RWPE1 (cell line): Measurements from ENCODE around the gene ZNRF1.

ENCODE experiments used
- CTCF ChIA-PET: fragments of 350-600 bp; sonication (Branson Sonifier 250); formaldehyde crosslinking; extraction: SDS; loops from one replicate; lab custom pipeline; 2021; lab: Yijun Ruan, JAX
- POLR2A ChIA-PET: fragments of 400-600 bp; formaldehyde crosslinking; extraction: SDS; loops from one replicate; lab custom pipeline; 2020; ENCODE audit warnings: antibody characterized with exemption; ENCODE audit not compliant: low non-redundant PET; lab: Yijun Ruan, JAX
- DNase-seq: peaks from one replicate; pipeline ENCODE4 v3.0.0; 2012; ENCODE audit warnings: low spot score
- H3K27ac ChIP-seq: fragments of 450-650 bp; 2 replicates; pipeline ENCODE4 v1.5.1; 2017
- CTCF ChIP-seq: fragments of 450-650 bp; conservative IDR thresholded peaks from 2 replicates; pipeline ENCODE4 v1.5.1; 2017; ENCODE audit warnings: low read depth, mild to moderate bottlenecking

The ZNRF1 gene

GRCh38 chr16:74999609-75000480 is 1.0 kb downstream of the ZNRF1 start:
- POLR2A ChIA-PET: no interaction called here
- CTCF ChIA-PET: interaction anchor here (0.5 to 3.6 kb wide), 5 partner anchors 11 to 1154 kb away, joined by 3 to 71 read pairs (median 4); partner anchors contain the start of gene MLKL
- peak; percentile 62 for DNase-seq
- H3K27ac ChIP-seq: peak overlapping the region; percentile 83
- TF ChIP-seq CTCF: no peak

- TF ChIP-seq CTCF: no peak
- DNase-seq: peak; percentile 20
- ChIA-PET POLR2A (no interaction called here), CTCF (interaction anchor here (0.9 to 3.6 kb wide), 3 partner anchors 11 to 110 kb away, joined by 3 to 71 read pairs (median 4); no protein-coding TSS in a partner anchor)
- peak overlapping the region; percentile 83 for H3K27ac ChIP-seq
Measured at GRCh38 chr16:75000481-75001081, 1.8 kb downstream of the ZNRF1 start.

- no peak for DNase-seq
- TF ChIP-seq CTCF: no peak
- ChIA-PET POLR2A (no interaction called here), CTCF (interaction anchor here (0.6 to 3.1 kb wide), 2 partner anchors 15 to 109 kb away, joined by 4 to 7 read pairs; no protein-coding TSS in a partner anchor)
- no peak overlapping the region for H3K27ac ChIP-seq
Measured at GRCh38 chr16:75002474-75002873, 3.6 kb downstream of the ZNRF1 start.

- TF ChIP-seq CTCF: no peak
- POLR2A ChIA-PET: no interaction called here
- no peak overlapping the region for H3K27ac ChIP-seq
- DNase-seq: no peak
- CTCF ChIA-PET: interaction anchor here (0.6 to 3.1 kb wide), 2 partner anchors 8 to 107 kb away, joined by 4 to 7 read pairs; no protein-coding TSS in a partner anchor
Measured at GRCh38 chr16:75003931-75004330, 5.1 kb downstream of the ZNRF1 start.

DNA sequence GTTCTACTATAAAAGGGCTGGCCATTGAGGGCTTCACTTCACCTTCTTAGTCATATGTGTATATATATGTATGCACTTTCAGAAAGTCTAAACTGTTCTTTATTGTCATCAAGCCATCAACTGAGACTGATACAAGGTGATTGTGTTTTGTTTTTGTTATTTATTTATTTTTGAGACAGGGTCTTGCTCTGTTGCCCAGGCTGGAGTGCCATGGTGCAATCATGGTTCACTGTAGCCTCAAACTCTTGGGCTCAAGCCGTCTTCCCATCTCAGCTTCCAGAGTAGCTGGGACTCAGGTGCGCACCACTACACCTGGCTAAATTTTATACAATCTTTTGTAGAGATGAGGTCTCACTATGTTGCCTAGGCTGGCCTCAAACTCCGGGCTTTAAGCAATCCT is 5.6 kb downstream of the ZNRF1 start:
- H3K27ac ChIP-seq: no peak overlapping the region
- no peak for DNase-seq
- POLR2A ChIA-PET: no interaction called here
- no peak for TF ChIP-seq CTCF
- CTCF ChIA-PET: interaction anchor here (0.6 to 3.1 kb wide), 2 partner anchors 7 to 107 kb away, joined by 4 to 7 read pairs; no protein-coding TSS in a partner anchor

DNA sequence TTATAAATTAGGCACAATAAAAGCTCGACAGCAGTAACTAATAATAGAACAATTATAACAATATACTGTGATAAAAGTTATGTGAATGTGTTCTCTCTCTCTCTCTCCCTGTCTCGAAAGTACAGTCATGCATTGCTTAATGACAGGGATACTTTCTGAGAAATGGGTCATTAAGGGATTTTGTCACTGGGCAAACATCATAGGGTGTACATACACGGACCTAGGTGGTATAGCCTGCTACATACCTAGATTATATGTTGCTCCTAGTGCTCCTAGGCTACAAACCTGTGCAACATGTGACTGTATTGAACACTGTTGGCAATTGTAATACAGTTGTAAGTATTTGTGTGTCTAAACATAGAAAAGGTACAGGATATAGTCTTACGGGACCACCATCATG is 6.9 kb downstream of the ZNRF1 start:
- ChIA-PET CTCF (no interaction called here), POLR2A (no interaction called here)
- no peak overlapping the region for H3K27ac ChIP-seq
- no peak for TF ChIP-seq CTCF
- DNase-seq: no peak
